ENCODE measurements around the gene C10orf120.

- TF ChIP-seq CTCF (IDR thresholded peaks at IDR 0.05): no peak
- no peak for TF ChIP-seq EZH2 (IDR thresholded peaks at IDR 0.05; ENCODE audit: borderline replicate concordance, insufficient read depth, low read depth, low read length, poor library complexity, severe bottlenecking)
Observed at GRCh38 chr10:122706947-122707346, 7.3 kb upstream of the C10orf120 start.
